NCI-H2227 (cell line): ENCODE results near the gene EIF4E1B.

Source experiments
- DNase-seq: peaks from one replicate; lab custom pipeline; 2025; ENCODE audit not compliant: unreplicated experiment; lab: John Stamatoyannopoulos, UW

Gene EIF4E1B

GRCh38 chr5:176606032-176606431 lies 24.4 kb upstream of the EIF4E1B start:
- DNase-seq, result no peak

DNA sequence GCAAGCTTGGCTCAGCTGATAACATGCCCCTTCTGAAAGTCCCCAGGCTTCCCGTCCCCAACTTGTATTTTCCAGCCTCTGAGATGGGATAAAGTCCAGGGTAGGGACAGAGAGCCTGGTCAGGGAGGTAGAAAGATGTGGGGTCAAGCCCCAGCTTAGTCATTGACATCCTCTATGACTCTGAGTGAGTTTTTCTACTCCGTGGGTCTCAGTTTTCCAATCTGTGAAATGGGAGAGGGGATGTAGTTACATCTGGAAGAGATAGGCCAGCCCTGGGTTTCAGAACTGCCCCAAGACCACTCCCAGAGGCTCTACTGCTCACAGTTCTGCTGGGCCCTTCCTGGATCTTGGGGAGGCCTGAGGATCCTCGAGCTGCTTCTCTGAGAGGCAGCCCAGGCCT lies 23.6 kb upstream of the EIF4E1B start:
- DNase-seq, result no peak

DNA sequence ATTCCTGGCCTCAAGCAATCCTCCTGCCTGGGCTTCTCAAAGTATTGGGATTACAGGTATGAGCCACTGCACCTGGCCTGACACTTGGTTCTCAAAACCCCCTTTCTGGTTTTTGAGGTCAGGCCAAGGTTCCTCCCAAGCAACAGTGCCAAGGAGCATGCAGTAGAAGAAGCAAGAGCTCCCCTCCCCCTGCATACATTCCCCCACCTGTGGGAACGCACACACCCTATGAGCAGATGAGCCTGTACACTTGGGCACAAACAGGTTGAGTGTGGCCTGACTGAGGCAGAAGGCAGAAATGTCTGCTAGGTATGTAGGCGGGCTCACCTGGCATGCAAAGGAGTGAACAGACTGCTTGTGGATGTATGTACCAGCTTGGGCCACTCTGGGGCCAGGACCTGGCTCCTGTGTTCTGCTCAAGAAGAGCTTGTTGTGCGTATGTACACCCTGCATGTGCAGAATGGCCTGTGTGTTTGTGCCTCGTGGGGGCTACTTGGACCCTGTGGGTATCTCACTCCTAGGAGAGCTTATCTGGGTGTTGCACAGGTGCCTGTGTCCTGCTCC lies 22.3 kb upstream of the EIF4E1B start:
- DNase-seq, result no peak

GRCh38 chr5:176608937-176609723 lies 21.3 kb upstream of the EIF4E1B start:
- DNase-seq, result no peak

- peak; percentile 86 for DNase-seq
Measured at GRCh38 chr5:176609724-176610434, 20.6 kb upstream of the EIF4E1B start, which contains the start of gene GPRIN1. Gene GPRIN1 (minus strand): TSS chr5:176610156. CDS start chr5:176599834, 10,322 bp downstream.

DNA sequence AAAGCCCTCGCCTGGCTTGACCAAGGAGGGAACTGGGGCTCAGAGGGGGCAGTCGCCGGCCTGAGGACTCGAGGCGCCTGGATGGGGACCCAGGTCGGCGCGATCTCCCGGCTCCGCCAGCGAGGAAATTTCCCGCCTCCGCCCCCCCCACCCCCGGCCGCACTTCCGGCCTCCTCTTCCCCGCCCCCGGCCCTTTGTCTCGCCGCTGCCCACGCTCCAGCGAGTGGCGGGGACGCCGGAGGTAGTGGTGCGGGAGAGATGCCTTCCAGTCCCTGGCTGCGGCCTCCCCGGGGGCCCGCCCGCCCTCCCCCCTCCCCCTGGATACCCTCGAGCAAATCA lies 20.1 kb upstream of the EIF4E1B start:
- peak; percentile 67 for DNase-seq

DNA sequence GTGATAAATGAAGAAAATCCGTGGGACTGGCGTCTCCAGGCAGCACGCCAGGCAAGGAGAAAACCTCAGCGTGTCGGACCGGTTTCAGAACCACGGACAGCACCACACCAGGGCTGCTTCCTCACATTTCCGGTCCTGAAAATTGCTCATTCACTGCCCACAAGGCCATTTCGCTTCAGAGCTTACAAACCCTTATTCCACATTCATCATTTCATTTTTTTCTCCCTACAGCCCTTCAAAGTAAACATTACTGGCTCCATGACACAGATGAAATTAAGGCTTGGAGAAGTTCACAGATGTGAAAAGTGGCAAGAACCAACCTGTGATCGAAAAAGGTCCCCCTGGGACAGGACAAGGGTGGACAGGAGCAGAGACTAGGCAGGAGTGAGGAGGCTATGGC lies 19.0 kb upstream of the EIF4E1B start:
- DNase-seq, result no peak

- no peak for DNase-seq
Measured at GRCh38 chr5:176612008-176612407, 18.5 kb upstream of the EIF4E1B start.

DNA sequence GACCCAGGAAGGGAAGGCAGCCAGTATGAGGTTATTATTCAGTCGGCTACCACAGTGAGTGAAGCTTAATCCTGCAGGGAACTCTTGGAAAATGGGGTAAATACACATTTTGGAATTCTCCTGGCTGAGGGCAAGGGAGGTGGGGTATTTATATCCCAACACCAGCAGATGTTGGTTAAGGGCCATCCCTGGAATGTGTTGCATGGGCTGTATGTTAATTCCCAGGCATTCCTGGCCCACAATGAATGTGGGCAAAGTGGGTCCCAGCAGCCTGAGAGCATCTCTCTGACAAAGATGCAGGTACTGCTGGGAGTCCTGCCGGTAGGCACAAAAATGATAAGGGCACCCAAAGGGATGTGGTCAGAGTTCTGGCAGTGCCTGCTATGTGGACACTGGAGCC lies 17.6 kb upstream of the EIF4E1B start:
- no peak for DNase-seq

DNA sequence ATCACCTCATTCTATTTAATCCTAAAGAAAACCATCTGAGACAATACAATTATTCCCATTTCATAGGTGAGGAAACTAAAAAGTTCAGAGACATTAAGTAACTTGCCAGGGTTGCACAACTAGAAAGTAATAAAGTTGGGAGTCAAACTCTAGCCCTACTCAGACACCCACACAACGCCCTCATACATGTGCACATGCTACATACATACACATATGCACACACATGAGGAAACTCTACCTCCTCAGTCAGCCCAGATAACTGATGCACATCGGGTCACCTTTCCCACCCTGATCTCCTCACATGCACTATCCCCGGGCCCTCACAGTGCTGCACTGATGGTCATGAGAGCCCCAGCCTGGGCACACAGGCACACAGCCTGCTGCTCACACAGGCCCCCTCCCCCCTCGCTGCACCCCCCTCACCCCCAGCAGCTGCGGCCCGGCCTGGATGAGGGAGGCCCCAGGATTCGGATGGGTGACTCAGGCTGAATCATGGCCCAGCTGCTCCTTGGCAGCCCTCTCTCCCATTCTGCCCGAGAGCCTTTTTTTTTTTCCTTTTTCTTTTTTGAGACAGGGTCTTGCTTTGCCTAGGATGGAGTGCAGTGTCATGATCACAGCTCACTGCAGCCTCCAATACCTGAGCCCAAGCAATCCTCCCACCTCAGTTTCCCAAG lies 15.5 kb upstream of the EIF4E1B start:
- no peak for DNase-seq

DNA sequence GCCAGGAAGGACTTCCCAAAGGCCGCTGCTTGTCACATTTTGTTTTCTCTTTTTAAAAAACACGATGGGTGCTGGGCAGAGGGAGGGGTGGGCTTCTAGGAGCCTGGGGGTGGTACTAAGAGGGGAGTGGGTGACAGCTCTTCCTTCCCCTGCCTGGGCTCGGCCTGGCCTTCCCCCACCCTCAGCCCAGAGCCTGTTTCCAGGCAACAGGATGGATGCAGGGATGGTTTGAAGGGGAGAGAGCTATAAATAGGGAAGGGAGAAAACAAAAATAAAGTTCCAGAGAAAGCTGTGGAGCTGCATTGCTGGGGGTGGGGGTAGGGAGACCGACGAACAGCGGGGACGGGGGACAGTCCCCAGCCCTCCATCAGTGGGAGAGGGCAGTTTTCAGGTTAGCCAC lies 14.0 kb upstream of the EIF4E1B start:
- DNase-seq, result no peak

DNA sequence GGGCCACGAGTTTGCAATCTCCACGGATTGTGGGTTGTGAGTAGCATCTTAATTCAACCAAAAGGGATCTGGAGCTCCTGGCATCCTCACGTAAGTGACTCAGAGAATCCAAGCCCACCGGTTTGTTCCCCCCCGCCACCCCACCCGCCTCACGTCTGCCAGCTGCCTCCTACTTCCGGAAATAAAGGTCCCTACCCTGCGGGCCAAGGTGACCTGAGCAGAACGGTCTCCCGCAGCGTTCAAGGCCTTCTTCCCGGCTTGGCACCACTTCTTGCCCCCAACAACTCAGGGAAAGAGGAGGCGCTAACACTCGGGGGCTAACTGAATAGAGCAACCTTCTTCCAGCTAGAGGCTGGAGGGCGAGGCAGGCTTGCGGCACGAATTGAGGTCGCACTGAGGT lies 11.7 kb upstream of the EIF4E1B start:
- no peak for DNase-seq

GRCh38 chr5:176619203-176619568 lies 11.3 kb upstream of the EIF4E1B start:
- DNase-seq, result no peak

GRCh38 chr5:176619569-176620332 lies 10.7 kb upstream of the EIF4E1B start:
- no peak for DNase-seq

DNA sequence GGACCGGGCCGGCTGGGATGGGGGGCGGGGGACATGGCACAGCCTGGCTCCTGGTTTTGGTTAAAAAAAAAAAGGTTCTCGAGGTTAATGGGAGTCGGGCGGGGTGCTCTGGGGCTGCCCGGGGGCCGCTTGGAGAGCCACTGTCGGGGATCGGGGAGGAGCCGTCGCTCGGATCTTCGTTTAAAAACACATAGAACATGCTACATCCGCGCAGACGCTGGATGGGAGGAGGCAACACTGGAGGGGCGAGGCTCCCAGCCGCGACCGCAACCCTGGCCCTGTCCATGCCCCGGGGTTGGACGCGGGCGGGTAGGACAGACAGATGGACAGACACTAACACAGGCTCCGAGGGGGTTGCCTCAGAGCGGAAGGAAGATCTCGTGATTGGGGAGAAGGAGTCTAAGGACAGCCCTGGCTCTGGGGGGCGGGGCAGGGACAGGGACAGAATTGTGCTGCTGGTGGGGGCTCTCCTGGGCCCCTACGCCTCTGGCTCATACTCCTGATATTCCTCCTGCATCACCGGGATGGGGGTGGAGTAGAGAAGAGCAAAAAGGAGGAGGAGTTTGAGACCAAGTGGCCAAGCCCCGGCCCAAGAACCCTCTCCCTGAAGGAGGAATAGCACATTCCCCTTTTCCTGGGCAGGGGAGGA lies 10.0 kb upstream of the EIF4E1B start:
- no peak for DNase-seq

- DNase-seq, result no peak
Measured at GRCh38 chr5:176621661-176622079, 8.8 kb upstream of the EIF4E1B start.

GRCh38 chr5:176624142-176624541 lies 6.3 kb upstream of the EIF4E1B start:
- no peak for DNase-seq

DNA sequence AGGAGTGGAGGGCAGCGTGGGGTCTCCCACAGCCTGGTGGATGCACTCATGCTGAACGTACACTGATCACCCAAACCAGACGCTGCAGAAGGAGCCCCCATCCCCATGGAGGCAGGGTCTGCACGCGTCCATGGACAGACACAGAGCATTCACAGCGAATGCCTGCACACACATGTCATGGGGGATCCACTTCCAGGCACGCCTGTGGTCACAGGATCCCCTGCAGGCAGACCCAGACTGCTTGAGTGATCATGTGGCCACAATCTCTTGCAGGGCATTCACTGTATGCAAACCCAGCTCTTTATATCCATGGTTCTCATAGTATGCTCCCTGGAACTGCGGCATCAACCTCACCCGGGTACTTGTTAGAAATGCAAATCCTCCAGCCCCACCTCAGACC lies 5.5 kb upstream of the EIF4E1B start:
- DNase-seq, result no peak

DNA sequence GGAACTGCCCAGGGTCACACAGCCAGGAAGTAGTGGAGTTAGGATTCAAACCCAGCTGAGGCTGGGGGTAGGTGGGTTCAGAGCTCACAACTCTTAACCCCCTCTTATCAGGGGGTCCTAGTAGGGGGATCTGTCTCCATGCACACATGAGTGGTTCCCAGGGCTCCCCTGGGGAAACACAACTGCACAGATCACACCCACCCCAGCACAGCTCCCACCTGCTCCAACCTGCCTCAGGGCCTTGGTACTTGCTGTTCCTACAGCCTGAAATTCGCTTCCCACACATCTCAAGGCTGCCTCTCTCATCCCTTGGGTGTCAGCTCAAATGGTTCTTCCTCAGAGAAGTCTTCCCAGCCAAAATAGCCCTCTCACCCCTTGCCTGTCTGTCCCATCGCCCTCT lies 5.0 kb upstream of the EIF4E1B start:
- no peak for DNase-seq
